ENCODE data around the gene THEMIS.
"Not testable (repeated sequence)": the region's sequence is repeated elsewhere in the genome, so short reads cannot be mapped to it uniquely, and the experiment has no call there.

The THEMIS gene

DNA sequence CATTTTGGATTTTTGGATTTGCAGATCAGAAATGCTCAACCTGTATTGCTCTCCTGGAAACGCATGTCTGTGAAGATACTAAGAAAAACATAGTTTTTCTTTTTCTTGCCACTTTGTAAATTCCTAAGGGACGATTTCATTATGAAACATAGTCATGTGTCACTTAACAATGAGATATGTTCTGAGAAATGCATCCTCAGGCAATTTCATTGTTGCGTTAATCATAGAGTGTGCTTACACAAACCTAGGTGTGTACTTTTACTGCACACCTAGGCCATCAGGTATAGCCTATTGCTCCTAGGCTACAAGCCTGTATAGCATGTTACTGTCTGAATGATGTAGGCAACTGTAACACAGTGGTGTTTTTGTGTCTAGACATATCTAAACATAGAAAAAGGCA, 13.4 kb upstream of the THEMIS start:
- DNase-seq: no peak

GRCh38 chr6:127912914-127913313, 12.1 kb upstream of the THEMIS start:
- DNase-seq: no peak

GRCh38 chr6:127907960-127908640, 7.2 kb upstream of the THEMIS start:
- no peak for DNase-seq

- no peak for DNase-seq
These were observed 3.3 kb upstream of the THEMIS start for GRCh38 chr6:127904160-127904559.

GRCh38 chr6:127902933-127903332, 2.1 kb upstream of the THEMIS start:
- DNase-seq: no peak

DNA sequence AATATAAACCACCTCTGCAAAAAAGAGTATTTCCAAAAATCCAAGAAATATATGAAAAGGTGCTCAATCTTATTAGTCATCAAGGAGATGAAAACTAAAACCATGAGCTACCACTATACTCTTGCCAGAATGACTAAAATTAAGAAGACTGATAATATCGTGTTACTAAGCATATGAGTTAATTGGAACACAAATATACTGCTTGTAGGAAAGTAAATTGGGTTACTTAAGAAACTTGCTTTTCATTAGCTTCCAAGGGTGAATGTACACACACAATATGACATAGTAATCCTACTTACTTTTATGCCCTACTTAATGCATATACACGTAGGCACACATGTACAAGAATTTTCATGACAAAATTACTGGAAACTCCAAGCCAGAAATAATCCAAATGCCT, 3.4 kb downstream of the THEMIS start:
- DNase-seq: no peak

GRCh38 chr6:127894051-127894450, 6.8 kb downstream of the THEMIS start:
- no peak for DNase-seq

GRCh38 chr6:127893541-127893940, 7.3 kb downstream of the THEMIS start:
- no peak for DNase-seq

GRCh38 chr6:127891731-127892326, 9.0 kb downstream of the THEMIS start:
- DNase-seq: no peak

GRCh38 chr6:127886603-127887002, 14.3 kb downstream of the THEMIS start:
- DNase-seq: no peak

GRCh38 chr6:127884134-127884533, 16.7 kb downstream of the THEMIS start:
- no peak for DNase-seq

DNA sequence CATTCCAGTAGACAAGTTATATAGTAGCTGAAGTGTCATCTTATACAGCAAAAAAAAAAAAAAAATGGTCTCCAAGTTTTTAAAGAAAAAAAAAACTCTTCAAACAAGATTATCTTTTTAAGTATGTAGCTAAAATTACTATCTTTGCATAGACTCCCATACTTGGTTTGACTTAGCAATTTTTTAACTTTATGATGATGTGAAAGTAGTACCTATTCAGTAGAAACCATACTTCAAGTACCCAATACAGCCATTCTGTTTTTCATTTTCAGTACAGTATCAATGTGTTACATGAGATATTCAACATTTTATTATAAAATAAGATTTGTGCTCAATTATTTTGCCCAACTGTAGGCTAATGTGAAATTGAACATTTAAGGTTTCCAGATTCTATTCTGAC, 18.9 kb downstream of the THEMIS start:
- DNase-seq: not testable (repeated sequence)

DNA sequence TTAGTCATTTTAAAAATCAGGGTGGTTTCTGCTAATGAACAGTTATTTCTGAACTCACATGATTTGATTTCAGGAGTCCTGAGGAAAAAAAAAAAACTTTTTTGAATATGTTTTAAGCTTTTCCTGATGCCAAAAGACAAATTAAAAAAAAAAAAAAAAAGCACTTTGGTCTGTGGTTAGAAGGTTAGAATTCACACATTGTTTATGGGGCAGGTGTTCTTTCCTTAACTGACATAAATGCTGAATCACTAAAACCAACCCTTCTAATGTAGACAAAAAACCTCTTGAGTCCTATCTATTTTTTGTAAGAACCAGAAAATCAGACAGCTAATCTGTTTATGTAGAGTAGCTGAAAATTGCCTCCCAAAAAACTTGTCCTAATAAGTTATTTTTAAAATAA, 20.4 kb downstream of the THEMIS start:
- DNase-seq: no peak

DNA sequence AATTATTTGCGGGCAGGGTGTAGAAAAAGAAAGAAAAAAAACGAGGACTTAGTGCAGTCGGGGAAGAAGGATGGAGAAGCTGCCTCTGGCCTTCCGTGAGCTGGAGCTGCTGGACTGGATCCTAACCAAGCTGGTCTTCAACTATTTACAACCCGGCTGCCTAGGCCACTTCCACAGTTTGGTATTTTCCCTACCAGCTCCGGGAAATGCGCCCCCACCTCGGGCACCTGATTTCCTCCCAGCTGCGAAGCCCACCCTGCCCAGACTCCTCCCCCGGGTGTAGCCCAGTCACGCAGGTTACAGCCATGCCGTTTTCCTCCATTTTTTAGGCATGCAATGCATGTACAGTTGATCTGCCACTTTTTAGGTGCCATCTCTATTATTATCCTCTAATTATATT, 21.2 kb downstream of the THEMIS start:
- DNase-seq: peak; percentile 18

- no peak for DNase-seq
These were observed 22.7 kb downstream of the THEMIS start for GRCh38 chr6:127878115-127878514.

- DNase-seq: no peak
These were observed 23.6 kb downstream of the THEMIS start for GRCh38 chr6:127877231-127877630.

DNA sequence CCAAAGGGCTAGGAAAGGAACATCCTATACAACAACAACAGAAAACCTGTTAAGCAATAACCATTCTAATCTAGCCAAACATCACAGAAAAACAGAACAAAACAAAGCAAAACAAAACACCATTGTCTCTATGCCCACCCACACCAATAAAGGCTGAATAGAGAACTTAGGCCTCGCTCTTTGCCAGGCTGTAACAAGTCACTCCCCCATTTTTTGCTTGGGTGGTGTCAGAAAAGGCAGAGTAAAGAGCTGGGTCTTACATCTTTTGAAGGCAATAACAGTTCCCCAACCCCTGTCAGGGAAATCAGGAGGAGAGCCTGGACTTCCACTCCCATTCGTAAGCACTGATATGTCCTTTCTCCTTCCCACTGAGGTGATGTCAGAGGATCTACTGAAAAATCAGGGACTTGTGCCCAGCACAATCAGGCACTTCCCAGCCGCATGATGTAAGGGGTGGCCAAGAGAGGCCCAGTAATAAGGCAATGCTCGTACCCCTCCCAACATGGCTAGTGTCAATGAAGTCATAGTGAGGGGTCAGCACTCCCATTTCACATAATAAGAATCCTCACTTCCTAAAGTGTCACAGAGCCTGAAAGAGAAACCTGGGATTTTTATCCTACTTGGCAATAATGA, 31.0 kb downstream of the THEMIS start:
- no peak for DNase-seq

GRCh38 chr6:127869183-127869582, 31.7 kb downstream of the THEMIS start:
- DNase-seq: no peak

DNA sequence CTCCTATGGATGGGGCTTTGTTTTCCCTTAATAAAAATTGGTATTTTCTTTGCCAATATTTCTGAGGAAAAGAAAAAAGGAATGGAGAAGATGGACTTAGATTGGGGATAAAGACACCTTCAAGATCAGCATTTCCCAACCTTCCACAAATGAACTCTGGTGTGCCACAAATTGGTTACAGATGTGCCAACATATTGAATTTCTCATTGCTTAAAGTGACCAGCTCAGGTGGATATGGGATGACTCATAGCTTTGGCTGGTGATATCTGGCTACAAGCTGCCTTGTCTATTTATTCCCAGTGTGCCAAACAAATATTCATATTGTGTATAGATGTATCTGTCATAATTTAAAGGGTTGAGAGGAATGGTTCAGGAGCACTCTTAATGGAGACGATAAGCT, 32.5 kb downstream of the THEMIS start:
- no peak for DNase-seq

DNA sequence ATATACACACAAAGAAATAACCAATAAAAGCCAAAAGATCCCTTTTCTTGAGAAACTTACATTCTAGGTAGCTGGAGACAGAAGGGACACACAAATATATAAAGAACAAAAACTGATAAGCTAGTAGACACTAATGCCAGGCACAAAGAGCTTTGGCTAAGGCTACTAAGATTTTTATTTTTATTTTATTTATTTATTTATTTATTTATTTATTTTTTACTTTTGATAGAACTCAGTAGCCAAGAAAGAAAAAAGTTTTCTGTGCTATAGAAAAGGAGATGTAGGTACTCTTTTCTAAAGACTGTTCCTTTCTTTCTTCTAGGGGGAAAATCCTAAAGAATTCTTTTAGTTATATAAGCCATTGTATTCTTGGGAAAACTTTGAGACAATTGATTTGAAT, 34.1 kb downstream of the THEMIS start:
- DNase-seq: no peak

GRCh38 chr6:127865108-127865507, 35.8 kb downstream of the THEMIS start:
- no peak for DNase-seq

- no peak for DNase-seq
These were observed 36.2 kb downstream of the THEMIS start for GRCh38 chr6:127864701-127865100.

DNA sequence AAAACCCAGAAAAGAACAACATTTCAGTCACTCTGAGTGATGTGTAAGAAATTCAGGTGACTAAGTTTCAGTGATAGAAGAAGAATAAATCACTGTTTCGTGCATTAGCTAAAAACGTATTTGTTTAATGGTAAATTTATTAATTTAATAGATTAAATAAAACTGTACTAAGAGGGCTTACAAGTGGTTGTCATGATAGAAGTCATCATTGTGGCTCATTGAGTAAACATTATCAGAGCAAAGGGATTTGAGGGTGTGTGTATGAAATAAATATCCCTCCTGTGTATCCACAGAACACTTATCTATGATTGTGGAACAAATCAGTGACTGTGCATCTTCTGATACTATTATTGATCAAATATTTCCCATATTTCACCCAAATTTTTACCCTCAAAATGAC, 40.1 kb downstream of the THEMIS start:
- DNase-seq: no peak

DNA sequence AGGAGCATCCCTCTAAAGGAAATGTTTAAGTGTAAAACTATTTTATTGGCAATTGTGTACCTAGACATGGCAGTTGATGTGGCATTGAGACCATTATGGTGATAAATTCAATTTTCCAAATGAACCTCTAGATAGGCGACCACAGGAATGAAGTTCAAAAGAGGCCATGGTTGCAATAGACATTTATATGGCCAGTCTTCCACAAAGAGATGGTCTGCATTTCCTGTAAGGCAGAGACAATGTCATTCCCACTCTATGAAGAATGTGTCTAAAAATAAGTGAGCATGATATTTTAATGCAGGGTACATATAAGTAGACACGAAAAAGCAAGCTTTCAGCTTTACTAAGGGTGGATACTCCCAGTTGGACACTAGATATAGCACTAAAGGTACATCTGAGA, 40.9 kb downstream of the THEMIS start:
- DNase-seq: no peak
